Fibroblast of lung (primary cell): ENCODE results near the gene PLK1. TPM values are rescaled to one million over a fixed set of nuclear protein-coding genes. Genes with fewer than 3 reads are reported as not detected.

ENCODE experiments used
- DNase-seq, 2 donors: peaks; one replicate each; pipeline versions ENCODE4 v3.0.0 to v3.0.0-alpha.2; 2010; ENCODE audit warnings: low read depth in 2 of 2
- H2AFZ ChIP-seq: 2 replicates; pipeline ENCODE4 v1.5.1; 2012; ENCODE audit warnings: low read length, control low read depth, inconsistent platforms
- H3K27ac ChIP-seq: 2 replicates; pipeline ENCODE4 v1.5.1; 2011; ENCODE audit warnings: low read length, control low read depth; ENCODE audit not compliant: insufficient read depth
- H3K27me3 ChIP-seq: 2 replicates; pipeline ENCODE4 v1.5.1; 2011; ENCODE audit warnings: mild to moderate bottlenecking, low read length; ENCODE audit not compliant: control insufficient read depth, insufficient read depth
- H3K36me3 ChIP-seq: 2 replicates; pipeline ENCODE4 v1.5.1; 2011; ENCODE audit warnings: low read length; ENCODE audit not compliant: control insufficient read depth, insufficient read depth
- H3K4me1 ChIP-seq: 2 replicates; pipeline ENCODE4 v1.5.1; 2011; ENCODE audit warnings: low read length; ENCODE audit not compliant: control insufficient read depth, insufficient read depth; ENCODE audit errors: extremely low read depth
- H3K4me2 ChIP-seq: 2 replicates; pipeline ENCODE4 v1.5.1; 2011; ENCODE audit warnings: low read length, control low read depth; ENCODE audit not compliant: insufficient read depth; ENCODE audit errors: extremely low read depth
- H3K4me3 ChIP-seq, 4 experiments: fragments of 200-600 bp in 1 of 4; sonication (generic) in 1 of 4; replicated peaks in 1 of 4; 2 replicates each; pipeline ENCODE4 v1.5.1; 2011 to 2016; ENCODE audit warnings: low read length in 4 of 4, low read depth in 3 of 4, mild to moderate bottlenecking in 3 of 4, control low read depth in 2 of 4, inconsistent platforms in 1 of 4, mixed read lengths in 1 of 4; ENCODE audit not compliant: insufficient read depth in 1 of 4; ENCODE audit errors: control extremely low read depth in 1 of 4
- H3K79me2 ChIP-seq: 2 replicates; pipeline ENCODE4 v1.5.1; 2012; ENCODE audit warnings: mild to moderate bottlenecking, low read length, inconsistent platforms; ENCODE audit not compliant: control insufficient read depth, insufficient read depth
- H3K9ac ChIP-seq: 2 replicates; pipeline ENCODE4 v1.5.1; 2011; ENCODE audit warnings: mild to moderate bottlenecking, low read length, control low read depth; ENCODE audit not compliant: insufficient read depth
- H3K9me3 ChIP-seq: 2 replicates; pipeline ENCODE4 v1.5.1; 2012; ENCODE audit warnings: low read depth, low read length; ENCODE audit not compliant: control insufficient read depth, insufficient read depth
- H4K20me1 ChIP-seq: 2 replicates; pipeline ENCODE4 v1.5.1; 2011; ENCODE audit warnings: low read length; ENCODE audit not compliant: control insufficient read depth, insufficient read depth; ENCODE audit errors: extremely low read depth
- EZH2 ChIP-seq: IDR thresholded peaks from 2 replicates; pipeline ENCODE4 v1.5.1; 2012; ENCODE audit warnings: low read length, control low read depth, mild to moderate bottlenecking; ENCODE audit errors: missing control alignments
- polyA plus RNA-seq, 2 donors: library from polyadenylated mRNA; depleted of rRNA in 1 of 2; stranded (reverse) in 1 of 2; unstranded in 1 of 2; fragments of >200 nt; gene quantifications; 2 replicates each; pipeline ENCODE4 v1.2.1, GENCODE V29; 2011 to 2012; ENCODE audit warnings: missing spikeins in 1 of 2
- total RNA-seq: library from RNA; depleted of rRNA; stranded (reverse); fragments of >200 nt; gene quantifications from 2 replicates; pipeline ENCODE4 v1.2.1, GENCODE V29; 2014
- TF ChIP-seq, protein P1 (sequence below), 2 donors: IDR thresholded peaks in 1 of 2; conservative IDR thresholded peaks in 1 of 2; 1 replicate in 1 of 2; 2 replicates in 1 of 2; pipeline ENCODE4 v1.5.1; 2011 to 2012; ENCODE audit warnings: low read length in 2 of 2, control low read depth in 1 of 2, inconsistent platforms in 1 of 2, low read depth in 1 of 2, mild to moderate bottlenecking in 1 of 2

Gene PLK1
- total and polyA plus RNA-seq, 2 donors (not counting 1 experiment from before 2014, with no cell fraction given), result 6.3 to 16.2 TPM

GRCh38 chr16:23724096-23724784, 45.6 kb downstream of the PLK1 start:
- TF ChIP-seq, protein P1, sequence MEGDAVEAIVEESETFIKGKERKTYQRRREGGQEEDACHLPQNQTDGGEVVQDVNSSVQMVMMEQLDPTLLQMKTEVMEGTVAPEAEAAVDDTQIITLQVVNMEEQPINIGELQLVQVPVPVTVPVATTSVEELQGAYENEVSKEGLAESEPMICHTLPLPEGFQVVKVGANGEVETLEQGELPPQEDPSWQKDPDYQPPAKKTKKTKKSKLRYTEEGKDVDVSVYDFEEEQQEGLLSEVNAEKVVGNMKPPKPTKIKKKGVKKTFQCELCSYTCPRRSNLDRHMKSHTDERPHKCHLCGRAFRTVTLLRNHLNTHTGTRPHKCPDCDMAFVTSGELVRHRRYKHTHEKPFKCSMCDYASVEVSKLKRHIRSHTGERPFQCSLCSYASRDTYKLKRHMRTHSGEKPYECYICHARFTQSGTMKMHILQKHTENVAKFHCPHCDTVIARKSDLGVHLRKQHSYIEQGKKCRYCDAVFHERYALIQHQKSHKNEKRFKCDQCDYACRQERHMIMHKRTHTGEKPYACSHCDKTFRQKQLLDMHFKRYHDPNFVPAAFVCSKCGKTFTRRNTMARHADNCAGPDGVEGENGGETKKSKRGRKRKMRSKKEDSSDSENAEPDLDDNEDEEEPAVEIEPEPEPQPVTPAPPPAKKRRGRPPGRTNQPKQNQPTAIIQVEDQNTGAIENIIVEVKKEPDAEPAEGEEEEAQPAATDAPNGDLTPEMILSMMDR (conservative IDR thresholded peaks at IDR 0.05 in 1 of 2, IDR thresholded peaks at IDR 0.05 in 1 of 2; ENCODE audit: low read depth in 1 of 2, low read length in 2 of 2), result no peak
- no peak for TF ChIP-seq EZH2

DNA sequence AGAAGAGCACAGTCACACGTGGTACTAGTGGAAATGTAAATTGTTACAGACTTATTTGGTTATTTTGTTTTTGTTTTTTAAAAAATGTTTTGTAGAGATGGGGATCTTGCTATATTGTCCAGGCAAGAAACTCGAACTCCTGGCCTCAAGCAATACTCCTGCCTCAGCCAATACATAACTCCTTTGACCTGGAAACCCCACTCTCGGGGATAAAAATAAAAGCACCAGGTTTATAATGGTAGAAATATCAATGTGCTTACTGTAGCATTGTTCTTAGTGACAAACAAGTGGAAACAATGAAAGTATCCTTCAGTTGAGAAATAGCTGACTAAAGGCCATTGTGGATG, 46.1 kb downstream of the PLK1 start:
- no peak overlapping the region for H3K9ac ChIP-seq
- no peaks in the 10 kb centered on the region for H4K20me1 ChIP-seq
- TF ChIP-seq, protein P1 (conservative IDR thresholded peaks at IDR 0.05 in 1 of 2, IDR thresholded peaks at IDR 0.05 in 1 of 2; ENCODE audit: low read depth in 1 of 2, low read length in 2 of 2), result no peak
- no peak for TF ChIP-seq EZH2
- H3K4me3 ChIP-seq, result no peak overlapping the region
- no peak overlapping the region for H3K27ac ChIP-seq
- H3K79me2 ChIP-seq, result no peaks in the 10 kb centered on the region
- H3K4me1 ChIP-seq, result no peaks in the 10 kb centered on the region
- H2AFZ ChIP-seq, result no peak overlapping the region
- H3K27me3 ChIP-seq, result no peaks in the 10 kb centered on the region
- no peak overlapping the region for H3K4me2 ChIP-seq
- H3K36me3 ChIP-seq, result no peaks in the 10 kb centered on the region
- H3K9me3 ChIP-seq, result no peaks in the 10 kb centered on the region
- no peak for DNase-seq

More at GRCh38 chr16:23724096-23724784, 45.6 kb downstream of the PLK1 start:
- Histone ChIP-seq H3K4me3 (no peak overlapping the region), H2AFZ (no peak overlapping the region), H3K36me3 (no peaks in the 10 kb centered on the region), H3K4me2 (no peak overlapping the region), H4K20me1 (no peaks in the 10 kb centered on the region), H3K27ac (no peak overlapping the region), H3K4me1 (no peaks in the 10 kb centered on the region), H3K9me3 (no peaks in the 10 kb centered on the region), H3K27me3 (no peaks in the 10 kb centered on the region), H3K9ac (no peak overlapping the region), H3K79me2 (no peaks in the 10 kb centered on the region)
- peak in 1 of 2 donors; percentile 31 for DNase-seq

DNA sequence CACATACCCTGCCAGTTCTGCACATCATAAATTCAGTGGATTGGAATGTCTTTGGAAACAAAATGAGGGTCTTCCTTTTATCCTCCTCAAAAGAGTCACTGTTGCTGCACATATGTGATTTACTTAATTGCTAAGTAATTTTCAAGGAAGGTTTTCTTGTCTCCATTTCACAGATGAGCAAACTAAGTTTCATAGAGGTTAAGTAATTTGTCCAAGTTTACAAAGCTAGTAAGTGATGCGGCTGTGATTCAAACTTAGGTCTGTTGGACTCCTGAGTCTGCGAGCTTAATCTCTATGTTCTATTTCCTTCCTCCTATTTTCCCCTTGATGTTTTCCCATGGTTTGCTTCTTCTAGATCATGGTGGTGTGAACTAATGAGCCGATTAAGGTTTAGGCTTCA, 48.0 kb downstream of the PLK1 start:
- Histone ChIP-seq H3K79me2 (no peaks in the 10 kb centered on the region), H3K27me3 (no peaks in the 10 kb centered on the region), H3K36me3 (no peaks in the 10 kb centered on the region), H4K20me1 (no peaks in the 10 kb centered on the region), H2AFZ (no peak overlapping the region), H3K9me3 (no peaks in the 10 kb centered on the region), H3K27ac (no peak overlapping the region), H3K4me1 (no peaks in the 10 kb centered on the region), H3K4me3 (no peak overlapping the region), H3K4me2 (no peak overlapping the region), H3K9ac (no peak overlapping the region)
- TF ChIP-seq, protein P1 (conservative IDR thresholded peaks at IDR 0.05 in 1 of 2, IDR thresholded peaks at IDR 0.05 in 1 of 2; ENCODE audit: low read depth in 1 of 2, low read length in 2 of 2), result no peak
- TF ChIP-seq EZH2, result no peak
- no peak for DNase-seq
